Measurements from ENCODE around the gene NINJ1.

GRCh38 chr9:93125331-93125894, 8.6 kb downstream of the NINJ1 start:
- TF ChIP-seq EZH2 (IDR thresholded peaks at IDR 0.05) (no peak), CTCF (IDR thresholded peaks at IDR 0.05) (no peak), EZH2phosphoT487 (IDR thresholded peaks at IDR 0.05) (no peak)

Data from neural progenitor cell (in vitro differentiated cells).